H9 (cell line): Measurements from ENCODE around the gene ANKUB1. TPM values are rescaled to one million over a fixed set of nuclear protein-coding genes. Genes with fewer than 3 reads are reported as not detected.

ENCODE experiments used
- DNase-seq: peaks from one replicate; pipeline ENCODE4 v3.0.0-alpha.2; 2017
- H2AFZ ChIP-seq: one replicate; pipeline ENCODE4 v1.6.1; 2013; ENCODE audit warnings: mild to moderate bottlenecking, low read length, control low read depth, moderate library complexity
- H2AK5ac ChIP-seq: 2 replicates; pipeline ENCODE4 v1.6.1; 2013; ENCODE audit warnings: low read length, control low read depth, mixed read lengths; ENCODE audit not compliant: insufficient read length
- H2BK120ac ChIP-seq: one replicate; pipeline ENCODE4 v1.6.1; 2013; ENCODE audit warnings: low read depth, mild to moderate bottlenecking, low read length, control low read depth, inconsistent platforms; ENCODE audit not compliant: poor library complexity, severe bottlenecking
- H2BK12ac ChIP-seq: 2 replicates; pipeline ENCODE4 v1.6.1; 2013; ENCODE audit warnings: low read length, control low read depth, mixed read lengths, low read depth; ENCODE audit not compliant: insufficient read length
- H2BK15ac ChIP-seq: 2 replicates; pipeline ENCODE4 v1.6.1; 2013; ENCODE audit warnings: low read depth, low read length, control low read depth
- H2BK20ac ChIP-seq: one replicate; pipeline ENCODE4 v1.6.1; 2013; ENCODE audit warnings: low read depth, mild to moderate bottlenecking, low read length, control low read depth, inconsistent platforms; ENCODE audit not compliant: poor library complexity, severe bottlenecking
- H2BK5ac ChIP-seq: 2 replicates; pipeline ENCODE4 v1.6.1; 2013; ENCODE audit warnings: low read length, control low read depth, mixed read lengths; ENCODE audit not compliant: insufficient read length
- H3K14ac ChIP-seq: 2 replicates; pipeline ENCODE4 v1.6.1; 2013; ENCODE audit warnings: low read length, control low read depth; ENCODE audit not compliant: insufficient read depth
- H3K18ac ChIP-seq: 2 replicates; pipeline ENCODE4 v1.6.1; 2013; ENCODE audit warnings: low read depth, mild to moderate bottlenecking, mixed read lengths, low read length, control low read depth; ENCODE audit not compliant: insufficient read length
- H3K23ac ChIP-seq: 2 replicates; pipeline ENCODE4 v1.6.1; 2013; ENCODE audit warnings: low read length, control low read depth, mixed read lengths, low read depth; ENCODE audit not compliant: insufficient read length
- H3K23me2 ChIP-seq: 2 replicates; pipeline ENCODE4 v1.6.1; 2013; ENCODE audit warnings: low read depth, mild to moderate bottlenecking, mixed read lengths, low read length, control low read depth; ENCODE audit not compliant: insufficient read length, poor library complexity, severe bottlenecking
- H3K27ac ChIP-seq: 2 replicates; pipeline ENCODE4 v1.5.1; 2013; ENCODE audit warnings: low read length, control low read depth, mixed read lengths, low read depth; ENCODE audit not compliant: insufficient read length
- H3K27me3 ChIP-seq: 2 replicates; pipeline ENCODE4 v1.6.1; 2013; ENCODE audit warnings: low read length, control low read depth, inconsistent platforms; ENCODE audit not compliant: insufficient read depth
- H3K4ac ChIP-seq: 2 replicates; pipeline ENCODE4 v1.6.1; 2013; ENCODE audit warnings: low read depth, mild to moderate bottlenecking, control low read depth, inconsistent platforms, low read length, moderate library complexity
- H3K4me1 ChIP-seq: 2 replicates; pipeline ENCODE4 v1.6.1; 2013; ENCODE audit warnings: low read length, control low read depth, inconsistent platforms; ENCODE audit not compliant: insufficient read depth
- H3K4me2 ChIP-seq: 2 replicates; pipeline ENCODE4 v1.6.1; 2013; ENCODE audit warnings: low read length, control low read depth, mixed read lengths; ENCODE audit not compliant: insufficient read length, insufficient read depth
- H3K56ac ChIP-seq: 2 replicates; pipeline ENCODE4 v1.6.1; 2013; ENCODE audit warnings: low read depth, mild to moderate bottlenecking, mixed read lengths, low read length, control low read depth; ENCODE audit not compliant: insufficient read length
- H3K79me1 ChIP-seq: 2 replicates; pipeline ENCODE4 v1.6.1; 2013; ENCODE audit warnings: low read depth, mild to moderate bottlenecking, moderate library complexity, low read length, control low read depth, inconsistent platforms; ENCODE audit not compliant: insufficient read depth, poor library complexity, severe bottlenecking
- H3K79me2 ChIP-seq: 2 replicates; pipeline ENCODE4 v1.6.1; 2013; ENCODE audit warnings: low read length, control low read depth, inconsistent platforms; ENCODE audit not compliant: insufficient read depth
- H3K9ac ChIP-seq: 2 replicates; pipeline ENCODE4 v1.6.1; 2013; ENCODE audit warnings: low read length, control low read depth, mixed read lengths; ENCODE audit not compliant: insufficient read length; ENCODE audit errors: extremely low read depth
- H3K9me3 ChIP-seq: one replicate; pipeline ENCODE4 v1.6.1; 2013; ENCODE audit warnings: low read depth, low read length, inconsistent platforms; ENCODE audit not compliant: control insufficient read depth
- H3T11ph ChIP-seq: one replicate; pipeline ENCODE4 v1.6.1; 2013; ENCODE audit warnings: mild to moderate bottlenecking, low read length, control low read depth, inconsistent platforms
- H4K20me1 ChIP-seq: one replicate; pipeline ENCODE4 v1.6.1; 2013; ENCODE audit not compliant: control insufficient read depth, insufficient read length, insufficient read depth
- H4K5ac ChIP-seq: 2 replicates; pipeline ENCODE4 v1.6.1; 2013; ENCODE audit warnings: low read depth, mild to moderate bottlenecking, mixed read lengths, low read length, control low read depth; ENCODE audit not compliant: insufficient read length
- H4K8ac ChIP-seq: replicated peaks from 2 replicates; pipeline ENCODE4 v1.6.1; 2013; ENCODE audit warnings: low read length, control low read depth, mixed read lengths, low read depth; ENCODE audit not compliant: insufficient read length
- H4K91ac ChIP-seq: 2 replicates; pipeline ENCODE4 v1.6.1; 2013; ENCODE audit warnings: low read depth, mild to moderate bottlenecking, moderate library complexity, mixed read lengths, low read length, control low read depth; ENCODE audit not compliant: insufficient read length
- H3K27ac Mint-ChIP-seq, 3 experiments: 2 replicates in 2 of 3; 3 replicates in 1 of 3; pipeline ENCODE4 v1.8.0; 2020 to 2021; ENCODE audit warnings: mixed read lengths in 3 of 3, mild to moderate bottlenecking in 1 of 3, moderate library complexity in 1 of 3
- H3K27me3 Mint-ChIP-seq: 2 replicates; pipeline ENCODE4 v1.8.0; 2021; ENCODE audit warnings: low read depth, mild to moderate bottlenecking, moderate library complexity, mixed read lengths
- H3K36me3 Mint-ChIP-seq, 3 experiments: 2 replicates in 2 of 3; 3 replicates in 1 of 3; pipeline ENCODE4 v1.8.0; 2020 to 2021; ENCODE audit warnings: low read depth in 3 of 3, mixed read lengths in 3 of 3; ENCODE audit not compliant: insufficient read depth in 1 of 3
- H3K4me1 Mint-ChIP-seq, 2 experiments: 2 replicates each; pipeline ENCODE4 v1.8.0; 2020; ENCODE audit warnings: mixed read lengths in 2 of 2
- H3K4me3 Mint-ChIP-seq, 2 experiments: 2 replicates in 1 of 2; 3 replicates in 1 of 2; pipeline ENCODE4 v1.8.0; 2020 to 2021; ENCODE audit warnings: mild to moderate bottlenecking in 2 of 2, mixed read lengths in 2 of 2, moderate library complexity in 1 of 2
- H3K9me3 Mint-ChIP-seq, 2 experiments: 2 replicates in 1 of 2; 3 replicates in 1 of 2; pipeline ENCODE4 v1.8.0; 2020; ENCODE audit warnings: mild to moderate bottlenecking in 2 of 2, mixed read lengths in 2 of 2, moderate library complexity in 1 of 2
- CTCF ChIP-seq: fragments of 200-600 bp; sonication (generic); conservative IDR thresholded peaks from 3 replicates; pipeline ENCODE4 v1.8.0; 2021; ENCODE audit warnings: antibody characterized with exemption, mild to moderate bottlenecking
- total RNA-seq: library from RNA; stranded (reverse); gene quantifications from 2 replicates; pipeline ENCODE4 v1.2.1, GENCODE V29; 2021

Gene ANKUB1
- total RNA-seq, 1 experiment from 2014 or later: not detected

GRCh38 chr3:149753717-149754116, 38.6 kb downstream of the ANKUB1 start:
- Histone ChIP-seq H3K23ac (no peak overlapping the region), H3K79me2 (0 out of 2 replicates have a peak, but pooled peaks cover 1% of the 10 kb centered on the region), H2BK12ac (no peak overlapping the region), H3K27me3 (no peaks in the 10 kb centered on the region), H4K8ac (no peak overlapping the region), H2BK15ac (no peak overlapping the region), H3K27ac (no peak overlapping the region), H3K4me1 (no peaks in the 10 kb centered on the region), H2AFZ (no peak overlapping the region), H3T11ph (no peak overlapping the region), H3K18ac (no peak overlapping the region), H3K56ac (no peak overlapping the region), H3K79me1 (no peaks in the 10 kb centered on the region), H3K4me2 (no peak overlapping the region), H2AK5ac (no peak overlapping the region), H3K4ac (no peak overlapping the region), H3K9me3 (no peaks in the 10 kb centered on the region), H3K23me2 (peaks cover 4% of the 10 kb centered on the region), H4K91ac (no peak overlapping the region), H2BK5ac (no peak overlapping the region), H4K5ac (no peak overlapping the region), H3K9ac (no peak overlapping the region), H2BK120ac (no peak overlapping the region), H4K20me1 (no peaks in the 10 kb centered on the region), H3K14ac (no peak overlapping the region), H2BK20ac (no peak overlapping the region)
- Mint-ChIP-seq H3K9me3 (no peaks in the 10 kb centered on the region; a peak in 1 of 5 replicates), H3K27ac (no peak overlapping the region), H3K4me1 (peaks cover 4 to 6% of the 10 kb centered on the region in 2 experiments), H3K36me3 (peaks cover 3 to 21% (median 18%) of the 10 kb centered on the region in 3 experiments; a peak in 5 of 7 replicates), H3K27me3 (no peaks in the 10 kb centered on the region), H3K4me3 (no peak overlapping the region; a peak in 1 of 5 replicates)
- no peak for DNase-seq
- TF ChIP-seq CTCF: no peak
